NCI-H345 treated with DMSO at 0.1 percent for 48 hours (cell line): ENCODE results near the gene ARL8A.
"Not testable (repeated sequence)": the region's sequence is repeated elsewhere in the genome, so short reads cannot be mapped to it uniquely, and the experiment has no call there.

Source experiments
- DNase-seq: peaks from one replicate; lab custom pipeline; 2025; ENCODE audit not compliant: unreplicated experiment; lab: John Stamatoyannopoulos, UW

ARL8A gene

DNA sequence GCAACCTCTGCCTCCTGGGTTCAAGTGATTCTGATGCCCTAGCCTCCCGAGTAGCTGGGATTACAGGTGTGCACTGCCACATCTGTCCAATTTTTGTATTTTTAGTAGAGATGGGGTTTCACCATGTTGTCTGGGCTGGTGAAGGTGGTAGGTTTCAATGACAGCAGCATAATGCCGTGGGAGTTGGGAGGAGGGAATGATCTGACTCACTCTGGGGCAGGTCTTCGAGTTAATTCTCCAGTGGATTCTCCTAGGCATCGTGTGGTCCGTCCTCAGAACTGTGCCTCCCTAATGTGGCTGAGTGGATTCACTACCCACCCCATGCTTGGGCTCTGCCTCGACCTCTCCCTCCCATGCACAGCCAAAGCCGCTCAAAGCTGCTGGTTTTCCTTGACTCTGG, 23.5 kb downstream of the ARL8A start:
- DNase-seq: no peak

DNA sequence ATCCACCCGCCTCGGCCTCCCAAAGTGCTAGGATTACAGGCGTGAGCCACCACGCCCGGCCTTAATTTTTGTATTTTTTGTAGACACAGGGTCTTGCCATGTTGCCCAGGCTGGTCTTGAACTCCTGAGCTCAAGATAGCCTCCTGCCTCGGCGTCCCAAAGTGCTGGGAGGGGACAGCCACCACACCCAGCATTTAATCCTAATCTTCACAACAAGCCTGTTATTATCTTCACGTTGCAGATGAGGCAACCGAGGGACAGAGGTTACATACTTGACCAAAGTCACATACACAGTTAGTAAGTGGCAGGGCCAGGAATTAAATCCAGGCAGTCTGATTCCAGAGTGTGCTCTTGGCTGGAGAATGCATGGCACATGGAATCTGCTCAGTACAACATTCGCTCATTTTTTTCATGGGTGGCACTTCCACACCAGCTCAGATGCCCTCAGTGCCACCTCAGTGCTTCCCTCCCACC, 26.6 kb downstream of the ARL8A start:
- no peak for DNase-seq

DNA sequence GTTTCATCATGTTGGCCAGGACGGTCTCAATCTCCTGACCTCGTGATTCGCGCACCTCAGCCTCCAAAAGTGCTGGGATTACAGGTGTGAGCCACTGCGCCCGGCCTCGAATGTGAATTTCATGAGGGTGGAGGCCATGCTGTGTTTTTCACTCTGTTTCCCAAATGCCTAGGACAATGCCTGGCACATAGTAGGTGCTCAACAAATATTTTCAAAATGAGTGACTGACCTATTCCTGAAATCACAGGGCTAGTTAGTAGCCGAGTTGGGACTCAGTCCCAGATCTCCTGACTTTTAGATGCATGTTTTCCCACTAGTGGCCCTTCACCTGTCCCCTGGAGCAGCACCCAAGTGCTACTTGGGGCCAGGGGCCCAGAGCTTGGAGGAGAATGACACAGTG, 28.2 kb downstream of the ARL8A start:
- no peak for DNase-seq

DNA sequence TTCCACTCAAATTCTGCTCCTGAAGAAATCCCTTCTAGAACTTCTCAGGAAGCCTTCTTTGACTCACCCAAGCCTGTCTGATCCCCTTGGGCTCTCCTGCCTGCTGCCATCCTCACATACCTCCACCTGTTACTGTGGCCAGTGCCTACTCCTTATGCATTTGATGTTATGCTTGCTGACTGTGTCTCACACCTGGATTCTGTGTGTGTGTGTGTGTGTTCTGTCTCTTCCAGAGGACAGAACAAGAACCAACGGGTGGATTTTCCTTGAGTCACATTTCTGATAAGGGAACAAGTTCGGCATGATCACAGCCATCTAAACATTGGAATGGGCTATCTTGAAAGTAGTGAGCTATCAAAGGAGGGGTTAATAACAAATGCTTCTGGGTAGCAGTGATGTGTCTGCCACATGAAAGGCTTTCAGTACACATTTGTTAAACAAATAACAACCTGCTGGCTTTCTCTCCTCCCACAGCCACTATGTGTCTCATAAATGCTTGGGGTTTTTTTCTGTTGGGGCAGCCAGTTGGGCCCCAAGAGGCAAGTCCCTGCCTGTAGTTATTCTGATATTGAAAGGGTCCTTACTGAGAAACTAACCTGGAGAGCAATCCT, 30.7 kb downstream of the ARL8A start:
- DNase-seq: peak; percentile 49

DNA sequence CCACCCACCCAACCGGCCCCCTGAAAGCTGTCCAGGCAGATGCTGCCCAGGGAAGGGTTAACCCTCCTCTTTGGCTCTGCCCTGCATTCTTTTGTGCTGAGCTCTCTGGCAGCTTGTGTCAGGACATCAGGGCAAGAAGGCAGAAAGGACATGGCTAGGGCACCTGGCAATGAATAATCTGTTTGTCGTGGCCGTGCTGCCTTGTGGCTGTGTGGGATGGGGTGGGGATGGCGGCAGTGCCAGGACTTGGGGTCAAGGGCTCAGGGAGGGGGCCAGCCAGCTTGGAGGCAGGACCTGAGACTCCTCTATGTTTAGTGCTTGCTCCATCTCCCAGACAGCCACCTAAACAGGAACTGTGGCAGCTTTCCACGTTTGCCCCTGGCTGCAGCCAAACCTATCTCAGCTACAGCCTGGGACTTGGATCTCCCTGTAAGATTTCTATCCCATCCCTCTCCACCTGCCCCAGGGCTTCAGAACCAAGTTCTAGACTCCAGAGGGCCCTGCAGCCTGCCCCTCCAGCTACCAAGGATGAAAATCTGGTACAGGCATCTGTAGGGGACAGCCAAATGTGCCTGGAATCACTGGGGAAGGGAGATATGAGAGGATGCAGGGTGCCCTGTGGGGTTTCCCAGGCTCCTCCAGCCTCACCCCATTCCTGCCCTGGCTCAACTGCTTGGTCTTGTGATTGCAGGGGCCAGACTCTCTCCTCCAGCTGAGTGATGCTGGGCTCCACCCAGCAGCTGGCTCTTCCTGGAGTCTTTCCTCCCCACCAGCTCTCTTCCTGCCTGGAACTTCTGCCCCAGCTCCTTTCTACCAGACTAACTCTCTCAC, 31.5 kb downstream of the ARL8A start:
- no peak for DNase-seq

DNA sequence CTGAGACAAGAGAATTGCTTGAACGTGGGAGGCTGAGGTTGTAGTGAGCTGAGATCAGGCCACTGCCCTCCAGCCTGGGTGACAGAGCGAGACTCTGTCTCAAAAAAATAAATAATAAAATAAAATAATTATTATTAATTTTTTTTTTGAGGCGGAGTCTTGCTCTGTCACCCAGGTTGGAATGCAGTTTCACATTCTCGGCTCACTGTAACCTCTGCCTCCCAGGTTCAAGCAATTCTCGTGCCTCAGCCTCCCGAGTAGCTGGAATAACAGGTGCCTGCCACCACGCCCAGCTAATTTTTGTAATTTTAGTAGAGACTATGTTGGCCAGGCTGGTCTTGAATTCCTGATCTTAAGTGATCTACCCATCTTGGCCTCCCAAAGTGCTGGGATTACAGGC, 32.9 kb downstream of the ARL8A start:
- DNase-seq: not testable (repeated sequence)

DNA sequence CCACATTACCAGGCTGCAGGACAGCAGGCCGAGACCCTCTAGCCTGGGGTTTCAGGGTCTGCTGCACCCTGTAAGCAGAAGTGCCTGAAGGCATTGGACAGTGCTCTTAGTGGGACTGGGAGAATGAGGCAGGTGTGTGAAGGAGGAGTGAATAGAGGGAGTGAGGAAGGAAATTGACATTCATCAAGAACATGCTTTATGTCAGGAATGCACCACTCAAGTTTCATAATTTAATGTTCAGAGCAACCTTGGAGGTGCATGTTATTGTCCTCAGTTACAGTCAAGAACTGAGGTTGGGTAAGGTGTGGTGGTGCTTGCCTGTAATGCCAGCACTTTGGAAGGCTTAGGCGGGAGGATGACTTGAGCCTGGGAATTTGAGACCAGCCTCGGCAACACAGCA, 33.6 kb downstream of the ARL8A start:
- DNase-seq: no peak

DNA sequence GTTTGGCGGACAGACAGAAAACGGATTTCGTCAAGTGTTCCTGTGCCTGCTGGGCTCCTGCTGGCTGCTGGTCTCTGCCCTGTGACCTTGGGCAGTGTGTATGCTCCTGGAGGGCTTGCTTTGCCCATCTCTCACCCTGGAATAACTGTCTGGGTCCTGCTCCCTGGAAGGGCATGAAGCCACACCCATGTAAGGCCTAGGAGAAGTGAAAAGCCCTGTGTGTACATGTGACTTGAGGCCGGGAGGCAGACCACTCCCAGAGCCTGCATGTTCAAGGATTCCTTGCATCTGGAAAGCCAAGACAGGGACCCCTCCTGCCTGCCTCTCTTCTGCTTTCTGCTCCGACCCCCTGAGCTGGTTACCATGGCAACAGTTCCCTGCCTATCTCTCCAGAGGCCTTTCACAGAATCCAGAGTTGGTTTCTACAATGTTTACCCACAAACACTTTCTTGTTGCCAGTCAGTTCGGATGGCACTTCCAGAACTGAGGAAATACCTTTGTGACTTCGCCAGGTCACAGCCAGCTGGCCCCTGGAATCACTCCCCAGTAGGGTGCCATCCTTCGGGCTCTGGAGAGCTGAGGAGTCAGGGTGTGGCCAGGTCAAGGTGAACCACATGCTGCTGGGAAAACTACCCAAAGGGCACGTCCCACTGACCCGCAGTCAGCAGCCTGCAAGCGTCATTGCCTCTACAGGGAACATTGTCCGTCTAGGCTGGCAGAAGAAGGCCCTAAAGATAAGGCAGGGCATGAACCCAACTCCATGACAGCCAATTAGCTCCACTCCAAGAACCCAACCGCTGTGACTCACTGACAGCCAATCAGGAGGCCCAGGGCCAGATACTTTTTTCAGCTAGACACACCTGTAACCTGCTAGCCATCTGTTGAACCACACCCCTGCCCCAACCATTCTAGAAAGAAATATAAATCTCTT, 36.5 kb downstream of the ARL8A start:
- peak; percentile 46 for DNase-seq

DNA sequence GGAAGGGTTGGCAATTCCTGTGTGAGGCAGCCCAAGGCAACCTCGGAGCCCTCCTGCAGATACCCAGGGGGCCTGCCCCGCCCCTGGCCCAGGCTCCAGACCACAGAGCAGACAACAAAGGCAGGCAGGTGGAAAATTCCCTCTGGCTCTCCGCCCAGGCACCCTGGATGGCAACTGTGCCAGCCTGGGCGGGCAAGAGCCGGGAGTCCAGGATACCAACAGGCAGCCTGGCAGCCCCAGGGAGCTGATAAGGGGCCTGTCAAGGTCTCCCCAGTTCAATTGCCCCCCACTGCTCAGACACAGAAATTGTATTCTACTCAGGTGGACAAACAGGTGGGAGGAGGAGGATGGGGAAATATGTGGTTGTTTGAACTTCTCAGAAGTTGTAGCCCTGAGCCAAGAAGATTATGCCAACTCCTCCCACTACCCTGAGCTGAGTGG, 37.2 kb downstream of the ARL8A start:
- peak; percentile 94 for DNase-seq

DNA sequence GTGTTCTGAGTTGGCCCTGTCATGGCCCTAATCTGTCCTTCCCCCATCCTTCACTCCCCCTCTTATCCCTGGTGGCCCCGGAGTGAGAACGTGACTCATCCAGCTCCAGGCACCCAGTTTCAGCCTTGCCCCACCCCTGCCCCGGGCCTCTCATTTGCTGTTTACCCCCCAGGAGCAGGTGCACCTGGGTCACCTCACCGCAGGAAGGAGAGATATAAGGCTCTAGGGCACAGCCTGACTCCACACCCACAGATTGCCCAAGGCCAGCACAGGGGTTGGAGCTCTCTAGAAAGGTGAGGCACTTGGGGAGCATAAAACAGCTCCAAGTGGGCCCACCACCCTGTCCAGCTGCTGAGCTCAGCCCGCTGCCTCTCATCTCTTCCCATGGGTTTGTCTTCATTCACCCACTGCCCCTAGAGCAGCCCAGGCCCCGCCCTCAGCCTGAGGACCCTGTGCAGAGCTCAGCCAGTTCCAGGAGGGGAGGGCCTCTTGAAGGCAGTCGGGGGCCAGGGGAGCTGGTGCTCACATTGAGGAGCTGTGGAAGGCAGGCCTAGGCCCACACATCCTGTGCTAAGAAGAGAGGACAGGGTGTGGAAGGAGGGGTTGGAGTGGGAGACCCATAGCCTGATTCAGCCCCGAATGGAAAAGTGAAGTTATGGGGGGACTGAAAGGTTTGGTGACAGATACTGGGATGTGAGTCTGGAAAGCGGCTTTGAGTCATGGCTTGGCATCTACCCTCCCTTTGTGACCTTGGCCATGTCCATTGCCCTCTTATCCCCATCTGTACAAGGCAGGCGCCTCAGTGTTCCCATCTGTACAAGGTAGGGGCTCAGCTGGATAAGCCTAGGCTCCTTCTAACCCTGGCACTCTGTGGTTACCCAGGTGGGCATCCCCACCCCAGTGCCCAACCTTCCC, 37.9 kb downstream of the ARL8A start:
- DNase-seq: peak; percentile 79

DNA sequence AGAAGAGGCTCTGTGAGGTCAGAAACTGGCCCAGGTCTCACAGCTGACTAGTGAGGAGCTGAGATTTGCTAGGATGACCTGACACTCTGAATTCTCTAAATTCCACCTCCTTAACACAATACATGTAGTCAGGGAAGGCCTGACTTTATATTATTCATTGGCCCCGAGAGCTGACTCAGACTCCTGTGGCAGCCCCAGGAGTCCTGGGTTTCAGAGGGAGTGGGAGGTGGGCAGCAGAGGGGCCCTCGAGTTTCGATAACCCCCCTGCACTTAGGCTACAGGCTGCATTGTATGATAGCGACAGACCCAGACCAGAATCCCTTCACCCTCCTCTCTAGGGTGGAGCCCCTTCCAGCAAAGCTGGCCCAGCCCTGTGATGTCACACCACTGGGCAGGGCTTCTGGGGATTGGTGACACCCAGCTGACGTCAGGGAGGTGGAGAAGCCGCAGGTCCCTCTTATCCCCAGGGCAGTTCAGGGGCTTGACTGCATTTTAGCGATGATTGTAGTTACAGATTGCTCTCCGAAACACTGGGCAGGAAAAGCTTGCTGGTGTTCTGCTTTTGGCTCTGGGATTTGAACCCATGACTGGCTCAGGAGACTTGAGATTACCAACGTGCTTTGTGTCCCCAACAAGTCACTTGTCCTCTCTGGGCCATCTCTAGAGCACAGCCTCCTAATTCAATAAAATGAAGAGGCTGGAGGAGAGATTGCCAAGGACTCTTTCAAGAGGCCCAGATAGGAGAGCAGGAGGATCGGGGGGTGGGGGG, 38.8 kb downstream of the ARL8A start:
- DNase-seq: no peak

DNA sequence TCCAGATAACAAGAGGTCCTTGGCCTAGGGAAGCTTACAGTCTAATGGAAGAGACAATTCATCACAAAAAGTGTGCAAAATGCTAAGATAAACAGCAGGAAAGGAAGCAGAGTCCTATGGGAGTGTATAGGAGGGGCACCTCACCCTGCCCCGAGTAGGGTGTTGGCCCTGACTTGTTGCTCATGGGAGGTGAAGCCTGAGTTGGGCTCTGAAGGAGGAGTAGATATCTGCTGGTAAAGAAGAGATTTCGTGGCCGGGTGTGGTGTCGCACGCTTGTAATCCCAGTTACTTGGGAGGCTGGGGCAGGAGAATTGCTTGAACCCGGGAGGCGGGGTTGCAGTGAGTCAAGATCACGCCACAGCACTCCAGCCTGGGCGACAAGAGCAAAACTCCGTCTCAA, 40.5 kb downstream of the ARL8A start:
- no peak for DNase-seq

DNA sequence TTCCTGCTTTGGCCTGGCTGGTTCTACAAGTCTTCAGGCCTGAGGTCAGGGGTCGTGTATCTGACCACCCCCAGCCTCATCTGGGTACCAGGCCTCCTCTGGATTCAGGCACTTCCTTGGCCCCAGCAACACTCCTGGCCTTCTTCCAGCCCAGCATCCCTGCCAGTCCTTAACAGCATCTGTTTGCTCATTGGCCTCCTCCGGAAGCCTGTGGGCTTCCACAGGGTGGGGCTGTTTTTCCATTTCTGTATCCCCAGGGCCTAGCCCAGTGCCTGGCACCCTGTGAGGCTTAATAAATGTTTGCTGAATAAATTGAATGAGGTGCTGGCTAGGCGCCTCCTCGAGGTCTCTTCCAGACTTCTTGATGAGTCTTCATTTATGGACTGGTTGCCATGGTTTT, 43.4 kb downstream of the ARL8A start:
- DNase-seq: no peak

DNA sequence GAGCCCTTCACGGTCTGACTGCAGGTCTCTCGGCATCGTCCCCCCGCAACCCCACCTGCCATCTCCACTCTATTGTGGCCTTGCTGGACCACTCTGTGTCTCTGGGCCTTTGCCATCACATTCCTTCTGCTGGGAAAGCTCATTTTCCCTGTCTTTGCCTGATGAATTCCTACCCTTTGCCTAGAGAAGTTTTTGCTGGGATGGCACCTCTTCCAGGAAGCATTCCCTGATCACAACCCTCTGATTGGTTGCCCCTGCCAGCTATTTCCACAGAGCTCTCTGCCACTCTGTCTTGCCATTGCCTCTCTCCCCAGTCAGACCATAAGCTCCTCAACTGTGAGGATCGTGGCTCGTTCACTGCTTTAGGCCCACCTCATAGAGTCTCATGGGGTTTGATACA, 50.7 kb downstream of the ARL8A start:
- no peak for DNase-seq

DNA sequence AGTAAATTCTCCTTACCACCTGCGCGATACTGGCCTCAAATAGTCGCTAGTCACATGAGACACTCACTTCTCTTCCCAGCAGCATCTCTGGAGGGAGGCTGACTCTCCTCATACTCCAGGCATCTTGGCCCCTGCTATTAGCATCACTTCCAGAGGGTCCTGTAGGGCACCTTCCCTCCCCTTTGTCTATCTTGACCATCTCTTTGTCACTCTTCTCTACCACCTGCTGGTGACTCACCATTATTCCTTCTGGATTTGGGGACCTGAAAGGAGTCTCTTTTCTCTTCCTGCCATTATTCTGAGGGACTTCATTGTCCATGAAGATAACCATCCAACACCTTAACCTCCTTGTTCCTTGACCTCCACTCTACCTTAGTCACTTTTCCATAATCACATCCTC, 53.5 kb downstream of the ARL8A start:
- DNase-seq: no peak

DNA sequence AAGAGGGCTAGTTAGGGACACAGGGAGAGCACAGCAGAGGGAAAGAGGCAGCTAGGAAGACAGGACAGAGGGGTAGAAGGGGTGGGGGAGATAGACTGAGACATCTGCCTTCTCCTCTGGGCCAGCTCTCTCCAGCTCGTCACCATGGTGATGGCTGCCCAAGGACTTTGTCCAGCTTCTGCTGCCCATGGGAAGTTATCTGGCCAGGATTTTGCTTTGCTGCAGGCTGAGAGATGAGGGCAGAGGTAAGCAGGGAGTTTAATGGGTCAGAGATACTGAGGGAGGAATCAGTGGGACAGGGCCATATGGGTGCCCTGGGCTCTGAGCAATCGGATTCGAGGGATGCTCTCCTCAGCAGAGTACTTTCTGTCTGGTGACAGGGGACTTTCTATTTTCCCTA, 56.3 kb downstream of the ARL8A start:
- no peak for DNase-seq

DNA sequence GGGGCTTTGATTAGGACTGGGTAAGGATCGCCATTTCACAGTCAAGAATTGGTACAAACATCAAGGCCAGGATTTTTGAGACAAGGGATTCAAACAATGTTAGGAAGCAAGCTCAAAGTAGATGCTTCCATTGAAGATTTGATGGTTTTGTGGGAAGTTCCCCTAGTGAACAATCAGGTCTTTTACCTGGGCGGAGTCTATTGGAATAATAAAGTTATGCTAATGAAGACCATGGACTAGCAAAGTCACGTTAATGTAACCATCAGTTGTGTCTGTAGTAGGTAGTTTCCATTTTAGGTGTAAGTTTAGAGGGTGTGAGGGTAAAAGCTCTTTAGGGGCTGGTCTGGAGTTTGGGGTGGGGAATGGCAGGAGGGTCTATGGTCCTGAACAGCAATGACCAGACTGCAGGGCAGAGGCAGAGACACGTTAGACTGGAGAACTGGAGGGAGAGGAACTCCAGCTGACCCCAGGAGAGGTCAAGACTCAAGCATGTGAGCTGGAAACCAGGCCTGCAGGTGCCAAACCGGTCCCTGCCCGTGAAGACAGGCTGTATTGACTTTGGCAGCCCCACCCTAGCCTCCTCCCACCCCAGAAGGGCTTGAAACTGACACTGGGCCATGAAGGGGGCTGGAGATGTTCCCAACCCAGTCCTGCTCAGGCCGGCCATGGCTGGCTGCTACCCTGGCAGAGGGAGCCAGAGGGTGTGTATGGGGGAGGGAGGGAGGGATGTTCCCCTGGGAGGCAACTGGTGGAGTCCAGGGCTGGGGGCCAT, 57.8 kb downstream of the ARL8A start:
- DNase-seq: no peak

DNA sequence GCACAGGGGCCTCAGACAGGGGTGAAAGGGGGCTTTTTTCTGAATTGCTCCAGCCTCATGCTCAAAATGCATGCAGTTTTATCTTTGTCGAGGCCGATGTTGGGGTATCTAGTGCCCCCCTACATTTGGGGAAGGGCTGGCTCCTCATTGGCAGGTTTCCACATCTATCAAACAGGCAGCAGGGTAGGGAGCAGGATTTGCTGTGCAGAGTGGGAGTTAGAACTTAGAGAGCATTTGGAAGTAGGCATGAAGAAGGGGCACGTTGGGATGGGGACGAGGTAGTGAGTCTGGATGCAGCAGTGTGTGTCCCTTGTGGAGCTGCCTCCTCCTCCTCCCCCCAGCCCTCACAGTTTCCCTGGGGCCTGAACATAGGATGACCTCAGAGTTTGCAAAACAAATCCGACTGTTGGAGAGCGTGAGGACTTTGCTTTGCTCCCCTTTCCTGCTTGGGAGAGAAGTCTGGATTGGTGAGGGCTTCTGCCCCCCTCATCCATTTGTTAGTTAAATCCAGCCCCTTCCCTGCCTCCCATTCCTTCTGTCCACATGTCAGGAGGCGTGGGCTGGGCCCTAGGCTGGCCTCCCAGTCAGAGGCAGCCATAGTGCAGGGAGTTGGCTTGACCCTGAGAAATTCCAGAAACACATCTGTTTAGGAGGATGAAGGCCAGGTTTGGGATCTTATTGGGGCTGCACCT, 58.7 kb downstream of the ARL8A start:
- peak; percentile 68 for DNase-seq
